Left renal cortex interstitium (tissue), 4 donors: ENCODE results near the gene TTC8. TPM values are rescaled to one million over a fixed set of nuclear protein-coding genes. Genes with fewer than 3 reads are reported as not detected.
"Not testable (repeated sequence)": the region's sequence is repeated elsewhere in the genome, so short reads cannot be mapped to it uniquely, and the experiment has no call there.

Experiments
- DNase-seq, 4 donors: peaks; one replicate each; pipeline ENCODE4 v3.0.0-alpha.2; 2013; ENCODE audit warnings: low read depth in 4 of 4, low spot score in 2 of 4, missing footprints in 1 of 4
- polyA plus RNA-seq, 4 donors: library from polyadenylated mRNA; unstranded; fragments of 120-200 nt; gene quantifications; one replicate each; pipeline ENCODE4 v1.2.1, GENCODE V29; 2013; ENCODE audit not compliant: insufficient read length in 4 of 4

TTC8 gene
- 10 to 100 TPM; 30.6 to 46.5 (median 37.0) TPM for polyA plus RNA-seq

GRCh38 chr14:88824314-88825077 lies at the start of gene TTC8:
Gene TTC8 (plus strand): TSS chr14:88824651. CDS start chr14:88824708, 57 bp downstream.
- peak; percentile 80 to 94 (median 84) for DNase-seq

GRCh38 chr14:88775532-88775931 lies 48.9 kb upstream of the TTC8 start:
- no peak for DNase-seq

GRCh38 chr14:88785911-88786310 lies 38.5 kb upstream of the TTC8 start:
- no peak for DNase-seq

DNA sequence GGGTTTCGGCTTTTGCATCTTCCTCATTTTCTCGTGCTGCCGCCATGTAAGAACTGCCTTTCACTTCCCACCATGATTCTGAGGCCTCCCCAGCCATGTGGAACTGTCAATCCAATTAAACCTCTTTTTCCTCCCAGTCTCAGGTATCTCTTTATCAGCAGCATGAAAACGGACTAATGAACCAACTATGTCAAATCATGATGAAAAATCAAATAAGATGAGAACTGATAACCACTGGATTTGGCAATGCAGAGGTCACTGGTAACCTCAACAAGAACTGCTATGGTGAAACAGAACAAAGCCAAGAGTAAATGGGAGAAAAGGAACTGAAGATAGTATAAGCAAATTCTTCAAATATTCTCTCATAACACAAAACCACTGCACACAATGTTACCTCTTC lies 37.7 kb upstream of the TTC8 start:
- no peak for DNase-seq

- not testable (repeated sequence) for DNase-seq
Observed at GRCh38 chr14:88789573-88789972, 34.9 kb upstream of the TTC8 start.

- peak in 1 of 4 donors; percentile 0 for DNase-seq
Observed at GRCh38 chr14:88790501-88791251, 33.8 kb upstream of the TTC8 start.

DNA sequence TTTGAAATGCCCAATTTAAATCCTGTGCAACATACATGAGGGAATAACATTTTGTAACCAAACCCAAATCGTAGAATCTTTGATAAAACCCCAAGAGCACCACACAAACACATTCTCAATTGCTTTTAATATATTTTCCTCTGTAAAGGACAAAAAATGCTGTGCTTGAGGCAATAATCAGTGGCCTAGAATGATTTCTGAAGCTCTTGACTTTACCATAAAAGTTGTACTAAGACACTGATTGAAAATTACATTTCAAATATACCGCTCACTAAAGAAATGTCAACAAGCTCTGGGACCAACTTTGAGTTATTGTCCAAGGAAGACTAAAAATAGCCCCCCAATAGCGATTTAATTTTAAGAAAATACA lies 33.2 kb upstream of the TTC8 start:
- peak in 1 of 4 donors; percentile 0 for DNase-seq

DNA sequence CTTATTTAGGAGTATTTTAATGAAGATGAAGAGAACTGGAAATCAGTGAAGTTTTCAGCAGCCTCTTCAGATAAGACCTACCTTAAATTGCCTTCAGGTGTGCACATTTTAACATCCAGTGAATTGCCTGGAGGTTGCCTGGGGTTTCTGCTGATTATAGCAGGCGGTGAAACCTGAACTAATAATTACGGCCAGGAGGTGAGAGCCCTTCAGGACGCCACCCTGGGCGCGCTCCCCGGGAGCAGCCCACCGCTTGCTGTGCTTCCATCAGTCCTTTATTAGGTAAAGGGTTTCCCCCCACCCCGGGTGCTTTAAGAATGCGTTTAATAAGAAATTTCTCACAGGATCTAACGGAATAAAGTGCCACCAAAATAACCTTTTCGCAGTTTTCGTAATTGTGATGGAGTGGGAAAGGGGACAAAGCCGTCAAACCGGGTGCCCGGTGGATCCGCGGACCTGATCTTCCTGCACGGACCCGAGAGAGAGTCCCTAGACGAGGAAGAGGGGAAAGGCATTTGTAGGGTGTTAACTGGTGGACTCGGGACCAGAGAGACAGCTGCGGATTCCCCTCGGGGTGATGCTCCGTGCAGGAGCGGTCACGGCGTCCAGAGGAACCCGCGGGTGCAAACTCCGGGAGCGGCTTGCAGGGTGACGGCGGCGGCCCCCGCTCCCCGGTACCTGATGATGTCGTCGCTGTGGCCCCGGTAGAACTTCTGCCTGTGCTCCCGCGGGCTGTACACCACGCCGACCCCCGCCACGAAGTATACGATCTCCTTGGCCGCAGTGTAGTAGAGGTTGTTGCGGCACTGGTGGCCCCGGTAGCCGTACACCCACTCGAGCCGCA lies 32.6 kb upstream of the TTC8 start:
- peak in 1 of 4 donors; percentile 10 for DNase-seq

DNA sequence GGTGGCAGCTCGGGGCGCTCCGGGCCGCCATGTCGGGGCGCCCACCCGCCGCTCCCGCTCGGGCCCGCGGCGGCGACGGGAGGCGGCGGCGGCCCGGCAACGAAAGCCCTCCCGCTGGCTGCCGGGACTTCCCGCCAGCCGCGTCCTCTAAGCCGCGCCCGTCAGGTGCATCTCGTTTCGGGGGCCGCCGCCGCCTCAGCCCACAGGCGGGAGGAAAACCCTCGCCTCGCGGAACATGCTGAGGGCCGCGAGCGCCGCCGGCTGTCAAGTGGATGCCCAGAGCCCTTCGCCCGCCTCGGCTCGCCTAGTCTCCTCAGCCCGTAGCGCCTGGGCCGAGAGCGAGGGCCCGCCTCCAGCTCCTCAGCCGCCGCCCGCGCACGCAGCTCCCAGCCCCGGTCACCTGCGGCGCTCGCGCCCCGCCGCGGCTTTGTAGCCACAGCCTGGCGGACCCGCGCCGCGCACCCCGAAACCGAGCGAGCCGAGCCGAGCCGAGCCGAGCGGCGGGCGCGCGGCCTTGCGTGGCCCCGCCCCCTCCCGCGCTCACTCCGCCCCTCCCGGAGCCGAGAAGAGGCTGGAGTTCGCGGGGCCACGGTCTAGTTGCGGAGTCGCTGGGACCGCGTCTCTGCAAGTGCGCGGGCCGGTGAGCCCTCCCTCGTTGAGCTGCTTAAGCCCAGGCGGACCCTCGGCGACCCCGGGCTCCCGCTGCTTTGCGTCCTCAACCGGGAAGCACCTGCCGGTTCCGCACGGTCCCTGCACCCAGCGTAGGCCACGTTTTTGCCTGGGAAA lies 31.8 kb upstream of the TTC8 start, which contains the start of gene EML5:
Gene EML5 (minus strand): TSS at position 481 of the 786 bp plus-strand sequence. CDS start 450 bp downstream, at position 31.
- peak in 2 of 4 donors; percentile 52 to 64 for DNase-seq

- DNase-seq, result no peak
Observed at GRCh38 chr14:88793259-88793625, 31.2 kb upstream of the TTC8 start.

DNA sequence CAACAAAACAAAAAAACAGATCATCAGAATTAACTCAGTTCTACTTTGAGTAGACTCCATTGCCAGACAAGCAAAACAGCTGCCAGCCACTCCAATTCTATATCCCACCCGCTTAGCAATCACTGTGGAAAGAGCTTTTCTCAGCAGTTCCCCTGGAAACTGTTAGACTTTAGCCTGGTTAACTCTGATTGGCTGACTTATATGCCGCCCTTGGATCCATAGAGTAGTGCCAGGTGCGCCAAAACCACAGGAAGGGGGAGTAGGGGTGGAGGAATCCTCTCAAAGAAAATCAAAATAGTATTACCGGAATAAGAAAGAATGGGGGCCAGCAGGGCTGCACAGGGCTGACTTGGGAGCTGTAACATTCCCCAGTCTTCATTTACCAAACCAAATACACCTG lies 26.3 kb upstream of the TTC8 start:
- DNase-seq, result no peak

DNA sequence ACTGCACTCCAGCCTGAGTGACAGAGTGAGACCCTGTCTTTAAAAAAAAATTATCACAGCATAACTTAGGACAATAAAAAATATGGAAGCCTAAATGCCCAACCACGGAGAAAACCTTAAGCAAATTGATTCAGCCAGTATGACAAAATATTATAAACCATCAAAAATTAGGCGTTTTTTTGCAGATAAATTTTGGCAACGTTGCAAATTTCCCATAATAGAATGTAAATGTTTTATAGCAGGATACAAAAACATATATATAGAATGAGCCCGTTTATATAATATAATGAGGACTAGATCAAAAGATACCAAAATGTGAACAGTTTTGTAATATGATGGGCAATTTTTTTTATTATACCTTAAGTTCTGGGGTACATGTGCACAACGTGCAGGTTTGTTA lies 24.9 kb upstream of the TTC8 start:
- no peak for DNase-seq

DNA sequence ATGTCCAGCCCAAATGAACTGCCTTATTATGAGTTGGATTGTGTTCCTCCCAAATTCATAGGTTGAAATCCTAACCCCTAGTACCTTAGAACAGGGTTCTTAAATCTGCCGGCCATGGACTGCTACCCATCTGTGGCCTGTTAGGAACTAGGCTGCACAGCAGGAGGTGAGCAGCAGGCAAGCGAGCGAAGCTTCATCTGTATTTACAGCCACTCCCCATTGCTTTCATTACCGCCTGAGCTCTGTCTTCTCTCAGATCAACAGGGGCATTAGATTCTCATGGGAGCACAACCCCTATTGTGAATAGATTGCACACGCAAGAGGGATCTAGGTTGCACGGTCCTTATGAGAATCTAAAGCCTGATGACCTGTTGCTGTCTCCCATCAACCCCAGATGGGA lies 21.9 kb upstream of the TTC8 start:
- no peak for DNase-seq

- no peak for DNase-seq
Observed at GRCh38 chr14:88804035-88804434, 20.4 kb upstream of the TTC8 start.

DNA sequence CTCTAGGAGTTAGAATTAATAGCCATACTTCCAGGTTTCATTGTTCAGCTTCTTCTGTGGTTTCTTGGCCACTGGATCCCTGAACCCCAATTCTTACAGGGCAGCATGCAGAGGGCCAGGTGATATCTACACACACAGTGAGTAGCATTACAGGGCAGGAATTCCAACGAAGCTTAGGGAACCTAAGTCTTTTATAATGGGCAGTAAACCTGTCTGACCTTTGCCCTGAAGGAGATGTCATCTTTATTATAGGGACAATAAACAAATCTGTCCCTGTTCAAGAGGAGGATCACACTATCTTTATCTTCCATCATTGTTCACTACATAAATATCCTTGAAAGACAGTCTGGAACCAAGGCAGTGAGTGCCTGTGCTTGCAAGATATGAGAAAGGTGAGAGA lies 20.0 kb upstream of the TTC8 start:
- no peak for DNase-seq

- DNase-seq, result no peak
Observed at GRCh38 chr14:88808359-88808758, 16.1 kb upstream of the TTC8 start.

- DNase-seq, result no peak
Observed at GRCh38 chr14:88815980-88816379, 8.5 kb upstream of the TTC8 start.

DNA sequence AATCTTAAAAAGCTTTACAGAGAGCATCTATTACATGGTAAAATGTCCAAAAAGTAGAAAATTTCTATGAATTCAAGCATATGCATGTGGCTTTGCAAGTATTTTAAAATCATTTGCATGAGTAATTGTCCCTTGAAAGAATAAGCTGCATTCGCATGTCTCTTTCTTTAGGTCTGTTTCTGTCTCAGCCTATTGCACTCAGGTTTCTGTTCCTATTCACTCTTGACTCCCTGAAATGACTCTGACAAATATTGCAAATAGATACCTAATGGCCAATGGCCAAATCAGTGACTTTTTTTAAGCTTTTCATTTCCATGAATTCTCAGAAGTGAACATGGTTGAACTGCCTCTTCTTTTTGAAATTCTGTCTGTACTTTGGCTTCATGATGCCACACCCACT lies 6.4 kb upstream of the TTC8 start:
- no peak for DNase-seq

GRCh38 chr14:88819674-88820073 lies 4.8 kb upstream of the TTC8 start:
- DNase-seq, result not testable (repeated sequence)

GRCh38 chr14:88821378-88821777 lies 3.1 kb upstream of the TTC8 start:
- DNase-seq, result no peak
